HG03095 (cell line): ENCODE data around the gene ABLIM1.

ENCODE experiments used
- ATAC-seq: cut with Tn5 transposase; IDR thresholded peaks from one replicate; pipeline ENCODE4 v1.9.1; 2021; ENCODE audit warnings: moderate library complexity; ENCODE audit not compliant: unreplicated experiment

ABLIM1 gene

GRCh38 chr10:114471906-114472876 is 185.9 kb downstream of the ABLIM1 start:
- ATAC-seq: no peak

DNA sequence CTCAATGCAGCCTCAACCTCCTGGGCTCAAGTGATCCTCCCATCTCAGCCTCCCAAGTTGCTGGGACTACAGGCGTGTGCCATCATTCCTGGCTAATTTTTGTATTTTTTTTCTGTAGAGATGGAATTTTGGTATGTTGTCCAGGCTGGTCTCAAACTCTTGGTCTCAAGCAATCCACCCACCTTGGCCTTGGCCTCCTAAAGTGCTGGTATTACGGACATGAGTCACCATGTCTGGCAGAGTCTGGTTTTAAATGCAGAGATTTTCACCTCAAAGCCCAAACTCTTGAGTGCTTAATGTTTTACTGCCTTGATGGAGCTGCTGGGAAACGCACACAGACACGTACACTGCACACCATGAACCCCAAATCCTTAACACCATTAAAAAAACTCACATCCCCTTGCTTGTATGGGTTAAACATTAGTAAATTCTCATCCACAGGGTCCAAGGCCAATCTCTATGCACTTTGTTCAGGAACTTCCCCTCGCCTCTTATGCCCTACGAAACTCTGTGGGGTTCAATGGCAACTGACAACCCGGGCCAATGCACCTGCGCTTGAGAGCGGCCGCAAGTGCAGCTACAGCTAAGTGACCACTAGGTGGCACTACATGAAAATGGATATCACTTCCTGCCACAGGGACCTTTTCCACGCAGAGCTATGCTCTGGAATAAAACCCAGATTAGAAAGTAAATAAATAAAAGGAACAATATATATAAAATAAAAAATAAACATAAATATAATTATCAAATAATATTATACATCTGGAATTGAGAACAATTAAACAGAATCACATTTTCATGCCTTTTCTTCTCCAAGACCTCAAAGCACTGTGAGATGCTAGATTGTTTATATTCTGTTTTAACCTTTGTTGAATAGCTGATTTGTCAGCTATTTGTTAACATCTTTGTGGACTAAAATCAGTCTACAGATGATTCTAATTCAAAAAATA is 186.8 kb downstream of the ABLIM1 start:
- ATAC-seq: peak; percentile 91

GRCh38 chr10:114470361-114470760 is 187.7 kb downstream of the ABLIM1 start:
- ATAC-seq: no peak

GRCh38 chr10:114458955-114459354 is 199.1 kb downstream of the ABLIM1 start:
- ATAC-seq: peak; percentile 73

DNA sequence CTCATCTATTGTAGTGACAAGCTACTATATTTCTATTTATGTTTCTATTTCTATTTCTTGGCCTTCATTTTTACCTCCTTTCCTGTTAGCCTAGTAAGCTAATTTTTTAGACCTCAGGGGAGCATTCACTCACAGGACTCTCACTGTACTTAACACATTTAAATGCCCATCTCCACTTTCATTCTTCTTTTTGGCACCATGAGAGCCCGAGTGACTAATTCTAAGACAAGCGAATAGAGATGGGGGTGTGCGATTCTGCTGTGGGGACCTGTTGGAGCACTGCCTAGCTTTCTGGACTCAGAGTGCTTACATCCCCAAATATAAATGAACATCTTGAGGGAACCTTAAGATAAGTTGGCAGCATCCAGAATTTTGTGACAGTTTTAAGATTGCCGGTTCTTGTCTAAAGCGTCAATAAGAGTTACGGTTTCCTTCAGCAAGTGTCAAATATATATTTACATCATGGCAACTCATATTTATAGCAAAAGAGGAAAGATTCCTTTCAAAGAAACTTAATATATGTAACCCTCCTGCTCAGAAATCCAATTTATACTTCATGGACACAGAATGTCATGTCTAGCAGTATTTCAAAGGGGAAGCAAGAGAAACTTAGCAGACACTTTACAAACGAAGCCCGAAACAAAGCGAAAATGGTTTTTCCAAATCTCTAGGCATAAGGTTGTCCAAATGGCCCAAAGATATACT is 199.7 kb downstream of the ABLIM1 start:
- ATAC-seq: no peak

- no peak for ATAC-seq
Measured at GRCh38 chr10:114453576-114453975, 204.5 kb downstream of the ABLIM1 start.

DNA sequence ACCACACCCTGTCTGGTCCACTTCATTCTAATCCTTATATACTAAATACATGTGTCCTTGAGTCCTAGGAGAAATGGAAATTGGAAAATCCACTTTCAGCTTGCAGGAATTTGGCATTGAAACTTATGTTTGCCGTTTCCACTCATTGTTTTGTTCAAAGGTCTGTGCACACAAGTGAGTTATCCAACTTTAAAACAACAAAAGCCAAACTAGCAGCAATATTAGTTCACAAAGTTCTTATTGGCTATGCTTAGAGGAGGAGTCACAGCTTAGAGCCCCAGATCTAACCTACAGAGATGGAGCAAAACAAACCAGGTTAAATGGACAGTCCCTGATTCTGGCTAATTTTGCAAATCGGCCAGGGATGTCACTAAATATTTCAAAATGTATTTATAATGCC is 209.2 kb downstream of the ABLIM1 start:
- no peak for ATAC-seq

- ATAC-seq: no peak
Measured at GRCh38 chr10:114445332-114445731, 212.7 kb downstream of the ABLIM1 start.

- ATAC-seq: no peak
Measured at GRCh38 chr10:114444819-114445218, 213.3 kb downstream of the ABLIM1 start.

- no peak for ATAC-seq
Measured at GRCh38 chr10:114442091-114442630, 215.9 kb downstream of the ABLIM1 start.

DNA sequence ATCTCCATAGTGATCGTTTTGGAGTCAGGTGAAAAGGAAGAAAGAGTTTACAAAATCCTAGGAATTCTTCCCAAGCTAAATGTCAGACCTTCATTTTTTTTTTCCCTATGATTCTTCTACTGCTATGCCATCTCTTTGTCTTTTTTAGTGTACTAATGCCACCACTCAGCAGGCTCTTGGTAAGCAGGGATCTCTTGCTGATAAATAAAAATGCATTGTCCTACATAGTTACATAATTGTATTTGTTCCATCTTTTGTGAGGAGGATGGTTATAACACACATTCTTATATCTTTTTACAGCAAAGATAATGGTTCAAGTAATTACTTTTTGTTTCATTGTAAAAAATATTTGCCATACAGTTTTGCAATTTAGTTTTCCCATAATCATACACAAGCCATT is 217.0 kb downstream of the ABLIM1 start:
- no peak for ATAC-seq

DNA sequence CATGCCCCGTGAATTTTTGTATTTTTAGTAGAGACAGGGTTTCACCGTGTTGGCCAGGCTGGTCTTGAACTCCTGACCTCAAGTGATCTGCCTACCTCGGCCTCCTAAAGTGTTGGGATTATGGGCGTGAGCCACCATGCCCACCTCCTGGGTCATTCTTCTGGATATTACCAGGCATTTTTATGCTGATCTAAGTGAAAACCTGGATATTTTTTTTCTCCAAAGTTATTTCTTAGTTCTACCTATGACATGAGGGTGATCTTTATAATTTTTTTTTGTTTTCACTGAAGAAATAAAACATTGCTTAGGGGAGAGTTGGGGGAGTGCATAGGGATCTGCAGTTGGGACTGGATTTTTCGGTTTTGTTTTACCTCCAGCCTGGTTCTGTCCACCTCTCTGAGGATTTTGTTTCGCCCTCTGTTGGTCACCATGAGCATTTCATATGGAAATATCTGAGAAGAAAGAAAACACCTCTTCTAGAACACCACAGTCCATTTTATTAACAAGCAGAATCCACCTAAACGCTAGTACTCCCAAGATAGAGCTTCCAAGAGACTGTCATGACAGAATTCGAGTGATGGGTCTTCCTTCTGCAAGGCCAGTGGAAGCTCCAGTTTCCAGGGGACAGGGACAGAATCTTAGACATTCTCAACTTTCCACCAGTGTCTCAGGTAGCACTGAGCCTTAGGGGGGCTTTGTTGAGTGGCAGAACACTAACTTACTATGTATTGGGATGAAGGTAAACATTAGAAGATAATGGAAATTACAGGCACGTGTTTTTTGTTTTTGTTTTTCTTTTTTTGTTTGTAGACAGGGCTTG is 220.4 kb downstream of the ABLIM1 start:
- no peak for ATAC-seq

DNA sequence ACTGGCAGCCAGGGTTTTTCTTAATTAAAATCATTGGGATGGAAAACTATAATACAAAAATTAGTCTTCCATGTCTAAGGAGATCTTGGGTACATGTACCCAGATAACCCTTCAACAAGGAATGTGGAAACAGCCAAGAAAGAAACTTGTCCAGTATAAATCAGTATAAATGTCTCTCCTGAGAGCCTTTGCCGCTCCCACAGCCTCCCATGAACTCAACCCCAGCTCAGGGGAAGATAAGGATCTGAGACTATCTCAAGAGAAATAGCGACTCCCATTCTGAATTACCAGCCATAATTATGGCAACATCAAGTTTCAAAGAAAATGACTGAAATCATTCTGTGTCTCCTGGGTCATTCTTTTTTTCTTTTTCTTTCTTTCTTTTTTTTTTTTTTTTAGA is 221.1 kb downstream of the ABLIM1 start:
- no peak for ATAC-seq

GRCh38 chr10:114432566-114433093 is 225.4 kb downstream of the ABLIM1 start:
- ATAC-seq: no peak

DNA sequence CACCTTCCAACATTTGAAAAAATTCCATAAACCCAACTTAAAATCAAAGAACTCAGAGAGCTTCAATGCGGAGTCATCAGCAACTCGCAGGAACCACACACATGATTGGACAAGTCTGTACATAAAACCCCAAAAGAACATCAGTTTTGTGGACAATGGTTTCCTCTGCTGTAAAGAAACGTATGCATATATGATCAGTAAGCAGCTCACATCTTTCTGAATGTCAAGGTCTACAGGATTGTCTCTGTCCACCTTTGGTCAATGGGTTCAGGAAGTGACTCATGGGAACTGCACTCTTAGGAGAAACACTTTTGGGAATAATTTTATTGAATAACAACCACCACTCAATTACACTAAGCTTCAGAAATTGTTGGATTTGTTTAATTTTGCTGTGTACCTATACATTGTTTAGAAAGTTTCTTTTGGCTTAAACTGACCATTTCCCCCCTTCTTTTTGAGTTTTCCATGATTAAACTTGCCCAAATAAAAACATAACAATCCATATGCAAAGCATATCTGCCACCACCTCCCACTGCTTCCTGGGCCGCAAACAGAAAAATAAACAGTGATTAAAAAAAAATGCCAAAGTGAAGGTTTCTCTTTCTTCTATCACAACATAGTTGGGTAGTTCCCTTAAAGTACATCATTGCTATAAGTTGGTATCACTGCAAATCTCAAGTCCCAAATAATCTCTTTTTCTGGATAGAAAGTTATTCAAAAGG is 226.5 kb downstream of the ABLIM1 start:
- no peak for ATAC-seq

GRCh38 chr10:114430688-114431413 is 227.2 kb downstream of the ABLIM1 start:
- no peak for ATAC-seq

DNA sequence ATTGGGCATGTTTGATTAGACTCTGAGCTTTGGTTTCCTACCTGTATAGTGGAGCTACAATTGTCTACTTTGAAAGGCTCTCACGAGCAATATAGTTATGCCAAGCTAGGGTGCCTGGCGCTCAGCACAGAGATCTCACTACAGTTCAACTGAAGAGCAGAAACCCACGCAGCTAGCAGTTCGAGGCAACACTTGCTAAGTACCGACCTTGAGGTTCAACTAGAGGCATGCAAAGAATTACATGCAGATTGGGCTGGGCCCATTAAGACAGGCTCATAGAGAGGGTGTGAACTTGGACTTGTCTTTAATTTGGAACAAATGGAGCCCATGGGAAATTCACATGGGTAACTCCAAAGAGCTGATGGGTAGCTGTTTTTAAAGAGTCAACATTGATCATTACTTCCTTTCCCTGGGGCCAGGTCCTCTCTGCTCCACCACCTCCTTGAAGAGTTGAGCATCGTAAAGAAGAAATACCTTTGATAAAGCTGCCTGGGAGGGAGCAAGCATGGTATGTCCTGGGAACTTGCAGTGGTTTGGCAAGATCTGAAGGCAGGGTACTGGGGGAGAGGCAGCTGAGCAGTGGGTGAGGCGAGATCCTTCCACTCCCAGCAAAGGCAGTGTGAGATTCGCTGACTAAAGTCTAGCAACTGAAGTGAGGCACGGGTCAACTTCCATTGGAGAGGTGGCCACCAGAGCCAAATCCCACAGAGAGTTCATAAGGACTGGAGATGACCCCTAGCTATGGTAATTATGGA is 228.3 kb downstream of the ABLIM1 start:
- ATAC-seq: no peak
